GM12873 (cell line): ENCODE results near the gene SLC39A11.

Source experiments
- CTCF ChIP-seq: IDR thresholded peaks from 2 replicates; pipeline ENCODE4 v1.5.1; 2012; ENCODE audit warnings: low read depth, mild to moderate bottlenecking, moderate library complexity, low read length, control low read depth; ENCODE audit not compliant: insufficient read depth; ENCODE audit errors: missing control alignments

SLC39A11 gene

GRCh38 chr17:73068322-73069153, 23.9 kb downstream of the SLC39A11 start:
- no peak for TF ChIP-seq CTCF

- no peak for TF ChIP-seq CTCF
Observed at GRCh38 chr17:73067075-73067474, 25.4 kb downstream of the SLC39A11 start.

- TF ChIP-seq CTCF, result no peak
Observed at GRCh38 chr17:73066148-73066884, 26.2 kb downstream of the SLC39A11 start.

- no peak for TF ChIP-seq CTCF
Observed at GRCh38 chr17:73065376-73065775, 27.1 kb downstream of the SLC39A11 start.

- TF ChIP-seq CTCF, result no peak
Observed at GRCh38 chr17:73064084-73064938, 28.2 kb downstream of the SLC39A11 start.

- TF ChIP-seq CTCF, result no peak
Observed at GRCh38 chr17:73062726-73063125, 29.8 kb downstream of the SLC39A11 start.
